Liver (tissue), 3 donors: ENCODE results near the gene ALB.
"Not testable (repeated sequence)": the region's sequence is repeated elsewhere in the genome, so short reads cannot be mapped to it uniquely, and the experiment has no call there.

Source experiments
- ATF3 ChIP-seq: IDR thresholded peaks from 2 replicates; pipeline ENCODE4 v1.6.1; 2016; ENCODE audit warnings: antibody characterized with exemption
- CTCF ChIP-seq: fragments of 150-350 bp; IDR thresholded peaks from 2 replicates; pipeline ENCODE4 v1.5.1; 2017; ENCODE audit warnings: improper control_type of control experiment, low read depth, low read length; ENCODE audit not compliant: missing input control
- GABPA ChIP-seq, 2 donors: IDR thresholded peaks in 1 of 2; conservative IDR thresholded peaks in 1 of 2; 2 replicates each; pipeline ENCODE4 v1.6.1; 2016; ENCODE audit warnings: antibody characterized with exemption in 2 of 2, mild to moderate bottlenecking in 1 of 2, moderate library complexity in 1 of 2
- HNF4A ChIP-seq, 2 donors: conservative IDR thresholded peaks; 2 replicates each; pipeline ENCODE4 v1.6.1; 2016; ENCODE audit warnings: antibody characterized with exemption in 2 of 2, mild to moderate bottlenecking in 2 of 2
- JUND ChIP-seq, 2 donors: IDR thresholded peaks; 2 replicates each; pipeline ENCODE4 v1.6.1; 2016; ENCODE audit warnings: antibody characterized with exemption in 2 of 2
- MAX ChIP-seq: IDR thresholded peaks from 2 replicates; pipeline ENCODE4 v1.6.1; 2016; ENCODE audit warnings: antibody characterized with exemption
- NR2F2 ChIP-seq: IDR thresholded peaks from 2 replicates; pipeline ENCODE4 v1.6.1; 2016; ENCODE audit warnings: antibody characterized with exemption
- SP1 ChIP-seq: IDR thresholded peaks from 2 replicates; pipeline ENCODE4 v1.6.1; 2018; ENCODE audit warnings: antibody characterized with exemption, mild to moderate bottlenecking
- YY1 ChIP-seq: IDR thresholded peaks from 2 replicates; pipeline ENCODE4 v1.6.1; 2016; ENCODE audit warnings: antibody characterized with exemption, mild to moderate bottlenecking
- ZBTB33 ChIP-seq: IDR thresholded peaks from 2 replicates; pipeline ENCODE4 v1.6.1; 2016; ENCODE audit warnings: antibody characterized with exemption
- TF ChIP-seq, protein P1 (sequence below): IDR thresholded peaks from 2 replicates; pipeline ENCODE4 v1.6.1; 2016; ENCODE audit warnings: antibody characterized with exemption, mild to moderate bottlenecking
- donor health status: healthy.
- donor health status: healthy.

DNA sequence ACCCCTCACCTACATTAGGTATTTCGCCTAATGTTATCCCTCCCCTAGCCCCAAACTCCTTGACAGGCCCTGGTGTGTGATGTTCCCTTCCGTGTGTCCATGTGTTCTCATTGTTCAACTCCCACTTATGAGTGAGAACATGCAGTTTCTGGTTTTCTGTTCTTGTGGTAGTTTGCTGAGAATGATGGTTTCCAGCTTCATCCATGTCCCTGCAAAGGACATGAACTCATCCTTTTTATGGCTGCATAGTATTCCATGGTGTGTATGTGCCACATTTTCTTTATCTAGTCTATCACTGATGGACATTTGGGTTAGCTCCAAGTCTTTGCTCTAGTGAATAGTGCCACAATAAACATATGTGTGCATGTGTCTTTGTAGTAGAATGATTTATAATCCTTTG, 14.4 kb upstream of the ALB start:
- not testable (repeated sequence) for TF ChIP-seq MAX; CTCF; YY1; HNF4A (conservative IDR thresholded peaks at IDR 0.05); GABPA (IDR thresholded peaks at IDR 0.05 in 1 of 2, conservative IDR thresholded peaks at IDR 0.05 in 1 of 2); ZBTB33; NR2F2; ATF3; JUND (IDR thresholded peaks at IDR 0.05); SP1
- TF ChIP-seq, protein P1, sequence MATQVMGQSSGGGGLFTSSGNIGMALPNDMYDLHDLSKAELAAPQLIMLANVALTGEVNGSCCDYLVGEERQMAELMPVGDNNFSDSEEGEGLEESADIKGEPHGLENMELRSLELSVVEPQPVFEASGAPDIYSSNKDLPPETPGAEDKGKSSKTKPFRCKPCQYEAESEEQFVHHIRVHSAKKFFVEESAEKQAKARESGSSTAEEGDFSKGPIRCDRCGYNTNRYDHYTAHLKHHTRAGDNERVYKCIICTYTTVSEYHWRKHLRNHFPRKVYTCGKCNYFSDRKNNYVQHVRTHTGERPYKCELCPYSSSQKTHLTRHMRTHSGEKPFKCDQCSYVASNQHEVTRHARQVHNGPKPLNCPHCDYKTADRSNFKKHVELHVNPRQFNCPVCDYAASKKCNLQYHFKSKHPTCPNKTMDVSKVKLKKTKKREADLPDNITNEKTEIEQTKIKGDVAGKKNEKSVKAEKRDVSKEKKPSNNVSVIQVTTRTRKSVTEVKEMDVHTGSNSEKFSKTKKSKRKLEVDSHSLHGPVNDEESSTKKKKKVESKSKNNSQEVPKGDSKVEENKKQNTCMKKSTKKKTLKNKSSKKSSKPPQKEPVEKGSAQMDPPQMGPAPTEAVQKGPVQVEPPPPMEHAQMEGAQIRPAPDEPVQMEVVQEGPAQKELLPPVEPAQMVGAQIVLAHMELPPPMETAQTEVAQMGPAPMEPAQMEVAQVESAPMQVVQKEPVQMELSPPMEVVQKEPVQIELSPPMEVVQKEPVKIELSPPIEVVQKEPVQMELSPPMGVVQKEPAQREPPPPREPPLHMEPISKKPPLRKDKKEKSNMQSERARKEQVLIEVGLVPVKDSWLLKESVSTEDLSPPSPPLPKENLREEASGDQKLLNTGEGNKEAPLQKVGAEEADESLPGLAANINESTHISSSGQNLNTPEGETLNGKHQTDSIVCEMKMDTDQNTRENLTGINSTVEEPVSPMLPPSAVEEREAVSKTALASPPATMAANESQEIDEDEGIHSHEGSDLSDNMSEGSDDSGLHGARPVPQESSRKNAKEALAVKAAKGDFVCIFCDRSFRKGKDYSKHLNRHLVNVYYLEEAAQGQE, result not testable (repeated sequence)
